Activated naive CD8-positive, alpha-beta T cell (primary cell): ENCODE results near the gene BRI3BP.
A peak's percentile ranks its signal among the peaks of the same experiment; 100 is the strongest.
"Not testable (repeated sequence)": the region's sequence is repeated elsewhere in the genome, so short reads cannot be mapped to it uniquely, and the experiment has no call there.

Experiments used
- H3K27ac Mint-ChIP-seq: one replicate; pipeline ENCODE4 v1.8.0; 2021; ENCODE audit warnings: mixed read lengths
- H3K27me3 Mint-ChIP-seq: one replicate; pipeline ENCODE4 v1.8.0; 2021; ENCODE audit warnings: mixed read lengths
- H3K36me3 Mint-ChIP-seq: one replicate; pipeline ENCODE4 v1.8.0; 2021; ENCODE audit warnings: mixed read lengths
- H3K4me1 Mint-ChIP-seq: one replicate; pipeline ENCODE4 v1.8.0; 2021; ENCODE audit warnings: low read depth, mixed read lengths
- H3K4me3 Mint-ChIP-seq: one replicate; pipeline ENCODE4 v1.8.0; 2021; ENCODE audit warnings: mild to moderate bottlenecking, mixed read lengths
- H3K9me3 Mint-ChIP-seq: one replicate; pipeline ENCODE4 v1.8.0; 2021; ENCODE audit warnings: low read depth, mixed read lengths

Gene BRI3BP

GRCh38 chr12:125024949-125025563 lies 31.6 kb downstream of the BRI3BP start:
- H3K9me3 Mint-ChIP-seq, result no peaks in the 10 kb centered on the region
- H3K27ac Mint-ChIP-seq, result no peak overlapping the region
- no peak overlapping the region for H3K4me3 Mint-ChIP-seq
- no peaks in the 10 kb centered on the region for H3K36me3 Mint-ChIP-seq
- no peaks in the 10 kb centered on the region for H3K4me1 Mint-ChIP-seq
- no peaks in the 10 kb centered on the region for H3K27me3 Mint-ChIP-seq

- Mint-ChIP-seq H3K27me3 (no peaks in the 10 kb centered on the region), H3K27ac (no peak overlapping the region), H3K4me3 (no peak overlapping the region), H3K36me3 (no peaks in the 10 kb centered on the region), H3K9me3 (no peaks in the 10 kb centered on the region), H3K4me1 (no peaks in the 10 kb centered on the region)
Measured at GRCh38 chr12:125025606-125026235, 32.3 kb downstream of the BRI3BP start.

- no peaks in the 10 kb centered on the region for H3K9me3 Mint-ChIP-seq
- no peaks in the 10 kb centered on the region for H3K4me1 Mint-ChIP-seq
- no peaks in the 10 kb centered on the region for H3K27me3 Mint-ChIP-seq
- H3K27ac Mint-ChIP-seq, result no peak overlapping the region
- no peaks in the 10 kb centered on the region for H3K36me3 Mint-ChIP-seq
- H3K4me3 Mint-ChIP-seq, result no peak overlapping the region
Measured at GRCh38 chr12:125028106-125028505, 34.7 kb downstream of the BRI3BP start.

- Mint-ChIP-seq H3K4me1 (no peaks in the 10 kb centered on the region), H3K9me3 (no peaks in the 10 kb centered on the region), H3K27me3 (no peaks in the 10 kb centered on the region), H3K4me3 (no peak overlapping the region), H3K36me3 (no peaks in the 10 kb centered on the region), H3K27ac (no peak overlapping the region)
Measured at GRCh38 chr12:125029761-125030358, 36.4 kb downstream of the BRI3BP start.

- not testable (repeated sequence) for H3K27me3 Mint-ChIP-seq, H3K9me3 Mint-ChIP-seq, H3K27ac Mint-ChIP-seq, H3K36me3 Mint-ChIP-seq, H3K4me3 Mint-ChIP-seq, H3K4me1 Mint-ChIP-seq
Measured at GRCh38 chr12:125031471-125031870, 38.0 kb downstream of the BRI3BP start.

- Mint-ChIP-seq H3K27me3 (no peaks in the 10 kb centered on the region), H3K9me3 (no peaks in the 10 kb centered on the region), H3K4me1 (no peaks in the 10 kb centered on the region), H3K27ac (no peak overlapping the region), H3K4me3 (no peak overlapping the region), H3K36me3 (no peaks in the 10 kb centered on the region)
Measured at GRCh38 chr12:125032466-125033152, 39.2 kb downstream of the BRI3BP start.

GRCh38 chr12:125033288-125033687 lies 39.8 kb downstream of the BRI3BP start:
- Mint-ChIP-seq H3K4me1 (no peaks in the 10 kb centered on the region), H3K9me3 (no peaks in the 10 kb centered on the region), H3K36me3 (no peaks in the 10 kb centered on the region), H3K4me3 (no peak overlapping the region), H3K27me3 (no peaks in the 10 kb centered on the region), H3K27ac (no peak overlapping the region)

- Mint-ChIP-seq H3K4me3 (no peak overlapping the region), H3K27me3 (no peaks in the 10 kb centered on the region), H3K4me1 (no peaks in the 10 kb centered on the region), H3K36me3 (no peaks in the 10 kb centered on the region), H3K27ac (no peak overlapping the region), H3K9me3 (no peaks in the 10 kb centered on the region)
Measured at GRCh38 chr12:125038976-125039625, 45.7 kb downstream of the BRI3BP start.

- Mint-ChIP-seq H3K4me3 (peak overlapping the region; percentile 88), H3K27me3 (no peaks in the 10 kb centered on the region), H3K9me3 (no peaks in the 10 kb centered on the region), H3K27ac (no peak overlapping the region), H3K36me3 (no peaks in the 10 kb centered on the region), H3K4me1 (peaks cover 6% of the 10 kb centered on the region)
Measured at GRCh38 chr12:125049093-125049458, 55.6 kb downstream of the BRI3BP start.

- peaks cover 6% of the 10 kb centered on the region for H3K4me1 Mint-ChIP-seq
Measured at GRCh38 chr12:125050446-125050845, 57.0 kb downstream of the BRI3BP start.

GRCh38 chr12:125050868-125051267 lies 57.4 kb downstream of the BRI3BP start:
- peak overlapping the region; percentile 88 for H3K4me3 Mint-ChIP-seq
- H3K27ac Mint-ChIP-seq, result no peak overlapping the region
- no peaks in the 10 kb centered on the region for H3K27me3 Mint-ChIP-seq
- no peaks in the 10 kb centered on the region for H3K36me3 Mint-ChIP-seq
- no peaks in the 10 kb centered on the region for H3K9me3 Mint-ChIP-seq
- H3K4me1 Mint-ChIP-seq, result peaks cover 6% of the 10 kb centered on the region

More at GRCh38 chr12:125050446-125050845, 57.0 kb downstream of the BRI3BP start:
- Mint-ChIP-seq H3K27ac (no peak overlapping the region), H3K27me3 (no peaks in the 10 kb centered on the region), H3K9me3 (no peaks in the 10 kb centered on the region), H3K36me3 (no peaks in the 10 kb centered on the region), H3K4me3 (peak overlapping the region; percentile 88)

- Mint-ChIP-seq H3K27ac (no peak overlapping the region), H3K4me3 (no peak overlapping the region), H3K9me3 (no peaks in the 10 kb centered on the region), H3K27me3 (peaks cover 5% of the 10 kb centered on the region), H3K4me1 (peaks cover 6% of the 10 kb centered on the region), H3K36me3 (no peaks in the 10 kb centered on the region)
Measured at GRCh38 chr12:125053821-125054220, 60.4 kb downstream of the BRI3BP start.

GRCh38 chr12:125055591-125055990 lies 62.1 kb downstream of the BRI3BP start:
- H3K4me3 Mint-ChIP-seq, result no peak overlapping the region
- no peak overlapping the region for H3K27ac Mint-ChIP-seq
- H3K4me1 Mint-ChIP-seq, result no peaks in the 10 kb centered on the region
- H3K9me3 Mint-ChIP-seq, result no peaks in the 10 kb centered on the region
- H3K36me3 Mint-ChIP-seq, result no peaks in the 10 kb centered on the region
- H3K27me3 Mint-ChIP-seq, result peaks cover 5% of the 10 kb centered on the region

GRCh38 chr12:125056306-125056705 lies 62.9 kb downstream of the BRI3BP start:
- no peaks in the 10 kb centered on the region for H3K9me3 Mint-ChIP-seq
- no peak overlapping the region for H3K4me3 Mint-ChIP-seq
- no peak overlapping the region for H3K27ac Mint-ChIP-seq
- peaks cover 5% of the 10 kb centered on the region for H3K27me3 Mint-ChIP-seq
- no peaks in the 10 kb centered on the region for H3K4me1 Mint-ChIP-seq
- H3K36me3 Mint-ChIP-seq, result no peaks in the 10 kb centered on the region

- Mint-ChIP-seq H3K27ac (no peak overlapping the region), H3K4me1 (no peaks in the 10 kb centered on the region), H3K27me3 (peaks cover 5% of the 10 kb centered on the region), H3K4me3 (no peak overlapping the region), H3K36me3 (no peaks in the 10 kb centered on the region), H3K9me3 (no peaks in the 10 kb centered on the region)
Measured at GRCh38 chr12:125057708-125058107, 64.3 kb downstream of the BRI3BP start.
